HUES6 (cell line): ENCODE data around the gene TNIK.

ENCODE experiments used
- H3K27ac ChIP-seq: 2 replicates; pipeline ENCODE4 v1.7.0; 2013; ENCODE audit warnings: low read depth, mild to moderate bottlenecking, low read length, inconsistent platforms
- H3K27me3 ChIP-seq: 2 replicates; pipeline ENCODE4 v1.6.1; 2013; ENCODE audit warnings: low read length; ENCODE audit not compliant: control insufficient read depth, insufficient read depth
- H3K36me3 ChIP-seq: 2 replicates; pipeline ENCODE4 v1.6.1; 2013; ENCODE audit warnings: low read length; ENCODE audit not compliant: control insufficient read depth, insufficient read depth
- H3K4me1 ChIP-seq: 2 replicates; pipeline ENCODE4 v1.6.1; 2013; ENCODE audit warnings: low read length; ENCODE audit not compliant: control insufficient read depth, insufficient read depth
- H3K4me3 ChIP-seq: 2 replicates; pipeline ENCODE4 v1.5.1; 2013; ENCODE audit warnings: low read depth, low read length
- H3K9ac ChIP-seq: one replicate; pipeline ENCODE4 v1.6.1; 2013; ENCODE audit warnings: mild to moderate bottlenecking, low read length
- H3K9me3 ChIP-seq: 2 replicates; pipeline ENCODE4 v1.6.1; 2013; ENCODE audit warnings: low read depth, low read length; ENCODE audit not compliant: control insufficient read depth, insufficient read depth

Gene TNIK

DNA sequence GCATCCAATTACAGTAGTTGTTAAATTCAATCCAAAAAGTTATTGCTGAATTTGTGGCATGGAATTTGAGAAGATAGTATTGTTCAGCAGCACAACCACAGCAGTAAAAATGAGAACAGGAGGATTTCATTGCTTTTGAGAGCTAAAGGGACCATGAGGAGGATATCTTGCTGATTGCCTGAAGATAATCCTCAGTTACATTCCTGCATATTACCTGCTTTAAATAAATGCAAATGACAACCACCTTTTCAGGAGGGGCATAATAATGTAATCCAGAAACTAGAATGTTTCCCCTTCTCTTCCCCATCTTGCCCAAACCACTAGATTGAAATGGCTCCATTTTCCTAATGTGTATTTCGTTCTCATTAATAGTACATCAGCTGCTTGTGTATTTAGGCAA, 398.5 kb downstream of the TNIK start:
- H3K4me3 ChIP-seq = no peak overlapping the region
- H3K9me3 ChIP-seq = no peaks in the 10 kb centered on the region
- no peaks in the 10 kb centered on the region for H3K27me3 ChIP-seq
- no peak overlapping the region for H3K9ac ChIP-seq
- no peaks in the 10 kb centered on the region; the same call in 1 of the 2 replicates for H3K36me3 ChIP-seq
- H3K4me1 ChIP-seq = peaks cover 13% of the 10 kb centered on the region
- peak overlapping the region; percentile 40; the same call in 1 of the 2 replicates for H3K27ac ChIP-seq

DNA sequence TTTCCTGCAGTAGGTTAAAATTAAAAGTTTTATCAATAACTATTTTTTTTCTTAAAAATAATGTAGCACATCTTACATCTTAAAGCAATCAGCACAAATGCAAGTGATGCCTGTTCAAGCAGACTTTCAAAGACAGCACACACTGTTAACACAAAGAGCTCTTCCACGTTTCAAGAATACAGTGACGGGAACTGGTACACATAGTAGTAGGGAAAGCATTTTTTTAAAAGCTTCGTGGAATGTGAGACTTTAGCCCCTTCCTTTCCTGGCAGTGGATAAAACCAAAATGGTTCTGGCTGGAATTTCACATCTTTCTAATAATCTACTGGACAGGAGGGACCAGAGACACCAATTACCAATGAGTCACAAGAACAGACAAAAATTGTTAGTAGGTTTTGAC, 400.2 kb downstream of the TNIK start:
- Histone ChIP-seq H3K9ac (no peak overlapping the region), H3K9me3 (no peaks in the 10 kb centered on the region), H3K27ac (no peak overlapping the region), H3K27me3 (no peaks in the 10 kb centered on the region), H3K4me1 (peaks cover 13% of the 10 kb centered on the region), H3K4me3 (no peak overlapping the region), H3K36me3 (no peaks in the 10 kb centered on the region; the same call in 1 of the 2 replicates)

DNA sequence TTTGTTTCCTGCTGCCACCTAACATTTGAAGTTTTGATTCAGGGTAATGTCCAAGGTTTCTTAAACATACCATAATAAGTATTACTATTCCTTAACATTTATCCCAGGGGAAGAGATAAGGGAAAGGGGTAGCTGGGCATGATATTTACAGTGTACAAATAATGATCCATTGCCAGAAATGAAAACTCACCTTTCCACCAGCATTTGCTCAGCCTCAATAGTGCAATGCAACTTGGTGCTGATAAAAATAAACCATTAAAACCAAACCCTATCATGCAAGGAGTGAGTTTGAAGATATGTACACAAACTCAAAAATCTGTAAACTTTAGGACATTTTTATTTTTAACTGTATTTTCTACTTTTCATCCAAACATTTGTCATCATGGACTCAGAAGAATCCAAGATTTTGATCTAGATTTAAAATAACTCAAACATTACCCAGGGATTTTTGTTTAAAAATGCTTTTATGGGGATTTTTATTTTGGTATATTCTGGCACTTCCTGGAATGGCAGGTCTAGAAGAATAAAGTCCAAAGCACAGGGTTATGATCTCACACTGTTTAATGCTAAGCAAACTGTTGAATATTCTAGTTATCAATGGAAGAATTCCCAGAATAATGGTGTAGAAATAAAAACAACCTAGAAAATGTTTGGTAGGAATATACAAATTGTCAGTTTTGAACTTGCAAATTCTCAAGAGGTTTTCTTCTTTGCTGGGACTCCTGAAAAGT, 401.2 kb downstream of the TNIK start:
- Histone ChIP-seq H3K27me3 (no peaks in the 10 kb centered on the region), H3K4me1 (peaks cover 13% of the 10 kb centered on the region), H3K27ac (no peak overlapping the region), H3K9me3 (no peaks in the 10 kb centered on the region), H3K36me3 (no peaks in the 10 kb centered on the region; the same call in 1 of the 2 replicates), H3K9ac (no peak overlapping the region), H3K4me3 (no peak overlapping the region)

DNA sequence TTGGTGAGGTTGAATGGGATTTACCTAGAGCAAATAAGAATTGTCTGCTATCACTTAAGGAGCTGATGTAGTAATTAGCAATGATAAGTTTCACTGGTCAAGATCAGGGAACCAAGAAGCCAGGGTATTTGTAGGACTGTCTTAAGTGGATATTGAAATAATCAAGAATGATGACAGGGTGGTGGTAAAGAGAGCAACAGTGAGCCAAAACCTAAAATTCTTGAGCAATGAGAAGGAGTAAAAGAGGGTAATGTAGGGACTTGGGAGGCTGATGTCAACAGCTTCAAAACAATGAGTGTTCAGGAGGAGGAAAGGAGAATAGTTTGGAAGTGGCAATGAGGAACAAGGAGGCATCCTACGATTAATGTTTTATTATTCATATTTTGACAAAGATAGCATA, 402.1 kb downstream of the TNIK start:
- H3K4me1 ChIP-seq = peaks cover 13% of the 10 kb centered on the region
- H3K27ac ChIP-seq = no peak overlapping the region
- no peaks in the 10 kb centered on the region for H3K27me3 ChIP-seq

DNA sequence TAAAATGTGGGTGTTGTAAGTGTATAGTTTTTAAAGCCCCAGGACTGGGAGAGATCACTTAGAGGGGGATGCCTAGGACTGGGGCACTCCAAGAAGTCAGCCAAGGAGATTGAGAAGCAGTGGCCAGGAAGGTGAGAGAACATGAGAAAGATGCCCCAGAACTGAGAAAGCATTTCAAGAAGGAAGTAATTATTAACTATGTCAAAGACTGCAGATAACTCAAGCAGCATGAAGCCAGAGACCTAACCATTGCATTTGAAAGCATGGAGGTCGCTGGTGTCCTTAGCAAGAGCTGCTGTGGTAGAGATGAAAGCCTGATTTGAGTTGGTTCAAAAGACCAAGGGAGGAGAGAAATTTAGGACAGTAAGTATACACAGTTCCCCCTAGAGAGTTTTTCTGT, 403.1 kb downstream of the TNIK start:
- H3K9me3 ChIP-seq = no peaks in the 10 kb centered on the region
- peaks cover 7% of the 10 kb centered on the region for H3K4me1 ChIP-seq
- H3K4me3 ChIP-seq = no peak overlapping the region
- no peaks in the 10 kb centered on the region for H3K36me3 ChIP-seq
- no peak overlapping the region for H3K27ac ChIP-seq
- H3K9ac ChIP-seq = no peak overlapping the region
- no peaks in the 10 kb centered on the region for H3K27me3 ChIP-seq

More for the DNA sequence above, 402.1 kb downstream of the TNIK start:
- H3K9ac ChIP-seq = no peak overlapping the region
- no peak overlapping the region for H3K4me3 ChIP-seq
- H3K9me3 ChIP-seq = no peaks in the 10 kb centered on the region
- H3K36me3 ChIP-seq = no peaks in the 10 kb centered on the region

DNA sequence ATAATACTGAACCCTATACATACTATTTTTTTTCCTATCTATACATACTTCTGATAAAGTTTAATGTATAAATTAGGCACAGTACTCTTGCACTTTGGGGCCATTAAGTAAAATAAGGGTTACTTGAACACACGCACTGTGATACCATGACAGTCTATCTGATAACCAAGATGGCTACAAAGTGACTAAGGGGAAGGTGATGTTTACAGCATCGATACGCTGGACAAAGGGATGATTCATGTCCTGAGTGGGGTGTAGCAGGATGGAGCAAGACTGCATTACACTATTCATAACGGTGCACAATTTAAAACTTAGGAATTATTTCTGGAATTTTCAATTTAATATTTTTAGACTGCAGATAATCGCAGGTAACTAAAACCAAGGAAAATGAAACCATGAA, 403.7 kb downstream of the TNIK start:
- Histone ChIP-seq H3K9me3 (no peaks in the 10 kb centered on the region), H3K4me1 (peaks cover 2% of the 10 kb centered on the region), H3K27me3 (no peaks in the 10 kb centered on the region), H3K27ac (no peak overlapping the region), H3K9ac (no peak overlapping the region), H3K36me3 (no peaks in the 10 kb centered on the region), H3K4me3 (no peak overlapping the region)

DNA sequence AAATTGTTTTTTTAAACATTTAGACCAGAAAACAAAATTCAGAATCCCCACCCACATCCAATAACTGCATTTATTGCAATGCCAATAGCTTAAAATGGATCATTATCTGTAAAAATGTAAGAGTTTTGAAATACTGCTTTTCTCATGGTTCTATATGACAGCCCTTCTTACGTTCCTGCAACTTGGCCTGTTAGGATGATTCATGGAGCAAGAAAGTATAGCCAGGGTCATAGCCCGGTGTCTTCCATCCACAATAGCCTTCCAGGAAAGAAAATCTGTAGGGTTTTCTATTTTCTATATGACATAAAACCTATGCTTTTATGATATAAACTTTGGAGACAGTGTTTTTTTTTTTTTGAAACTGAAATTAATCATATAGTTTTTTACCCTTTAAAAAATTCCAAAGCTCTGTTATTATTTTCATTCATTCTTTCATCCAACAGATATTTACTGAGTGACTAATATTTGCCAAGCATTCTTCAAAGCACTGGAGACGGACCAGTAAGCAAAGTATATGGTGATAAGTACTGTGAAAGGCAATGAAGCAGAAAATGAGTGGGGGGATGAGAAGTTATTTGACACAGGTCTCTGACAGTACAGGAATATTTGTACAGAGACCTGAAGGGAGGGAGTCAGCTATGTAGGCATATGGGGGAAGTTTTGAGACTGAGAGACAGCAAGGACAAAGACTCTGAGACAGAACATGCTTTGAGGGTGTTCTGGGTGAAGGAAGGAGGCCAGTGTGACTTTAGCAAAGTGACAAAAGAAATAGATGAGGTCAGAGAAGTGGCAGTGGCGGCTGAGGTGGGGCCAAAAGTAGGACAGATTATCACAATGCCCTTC, 404.6 kb downstream of the TNIK start:
- H3K27ac ChIP-seq = no peak overlapping the region
- no peaks in the 10 kb centered on the region for H3K9me3 ChIP-seq
- no peaks in the 10 kb centered on the region for H3K4me1 ChIP-seq
- no peak overlapping the region for H3K9ac ChIP-seq
- no peaks in the 10 kb centered on the region for H3K27me3 ChIP-seq
- H3K36me3 ChIP-seq = no peaks in the 10 kb centered on the region
- no peak overlapping the region for H3K4me3 ChIP-seq

DNA sequence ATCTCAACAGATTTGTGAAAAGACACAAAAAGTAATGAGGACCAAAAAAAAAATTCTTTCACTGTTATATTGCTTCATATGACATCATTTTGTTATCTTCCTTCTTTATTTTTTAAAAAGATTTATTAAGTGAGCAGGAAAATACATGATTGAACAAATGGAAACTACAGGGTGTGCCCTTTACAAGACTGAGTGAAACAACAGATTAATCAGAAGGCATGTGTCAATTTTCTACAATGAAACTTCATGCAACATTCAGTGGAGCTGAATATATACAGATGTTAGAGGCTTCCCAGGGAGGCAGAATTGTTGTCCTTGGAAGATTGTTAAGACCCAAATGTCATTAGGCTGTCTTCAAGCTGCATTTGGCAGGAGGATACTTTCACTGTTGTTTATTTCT, 405.3 kb downstream of the TNIK start:
- H3K4me3 ChIP-seq = no peak overlapping the region
- H3K9me3 ChIP-seq = no peaks in the 10 kb centered on the region
- no peaks in the 10 kb centered on the region for H3K36me3 ChIP-seq
- no peaks in the 10 kb centered on the region for H3K27me3 ChIP-seq
- no peak overlapping the region for H3K9ac ChIP-seq
- H3K4me1 ChIP-seq = no peaks in the 10 kb centered on the region
- H3K27ac ChIP-seq = no peak overlapping the region

DNA sequence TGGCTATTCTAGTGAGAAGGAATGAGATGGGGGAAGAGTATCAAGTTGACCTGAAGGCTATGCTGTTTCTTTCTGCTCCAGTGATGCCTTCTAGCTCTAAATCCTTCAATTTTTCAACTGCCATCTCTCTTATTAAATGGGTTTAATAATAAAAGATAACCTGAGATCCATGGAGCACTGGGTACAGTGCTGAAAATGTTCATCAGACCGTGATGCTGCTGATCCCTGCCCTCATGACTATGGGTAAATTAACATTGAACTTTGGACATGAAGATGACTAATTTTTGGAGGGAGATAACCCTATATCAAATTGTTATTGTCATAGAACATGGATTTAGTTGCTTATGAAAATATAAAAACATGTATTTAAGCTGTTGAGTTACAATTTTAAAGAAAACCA, 406.0 kb downstream of the TNIK start:
- Histone ChIP-seq H3K27ac (no peak overlapping the region), H3K27me3 (no peaks in the 10 kb centered on the region), H3K4me1 (no peaks in the 10 kb centered on the region), H3K36me3 (no peaks in the 10 kb centered on the region), H3K9ac (no peak overlapping the region), H3K4me3 (no peak overlapping the region), H3K9me3 (no peaks in the 10 kb centered on the region)

DNA sequence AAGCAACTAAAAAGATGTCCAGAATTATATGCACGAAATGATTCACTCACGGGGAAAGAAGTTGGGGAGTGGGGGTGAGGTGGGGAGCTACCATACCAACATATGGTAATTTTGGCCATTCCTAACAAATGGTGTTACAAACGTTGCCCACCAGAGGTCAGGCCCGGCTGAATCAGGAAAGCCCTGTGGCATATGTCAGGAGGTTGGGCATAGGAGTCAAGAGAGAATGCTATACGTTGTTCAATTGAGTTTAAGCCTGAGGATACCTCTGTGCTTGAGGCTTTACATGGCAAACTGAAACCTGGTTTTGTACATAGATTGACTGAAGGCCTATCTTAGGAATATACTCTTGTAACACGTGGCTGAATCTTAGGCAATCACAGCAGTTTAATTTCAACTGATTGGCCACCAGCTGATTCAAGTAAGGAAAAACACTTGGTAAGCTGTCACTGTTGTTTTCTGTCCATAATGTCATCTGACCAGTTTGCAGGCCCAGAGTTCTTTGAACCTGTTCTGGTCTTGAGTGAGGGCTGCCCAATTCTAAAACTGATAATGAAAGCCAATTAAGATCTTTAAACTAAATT, 410.3 kb downstream of the TNIK start:
- Histone ChIP-seq H3K9me3 (no peaks in the 10 kb centered on the region), H3K27ac (no peak overlapping the region), H3K4me1 (no peaks in the 10 kb centered on the region), H3K9ac (no peak overlapping the region), H3K36me3 (no peaks in the 10 kb centered on the region), H3K4me3 (no peak overlapping the region), H3K27me3 (no peaks in the 10 kb centered on the region)

DNA sequence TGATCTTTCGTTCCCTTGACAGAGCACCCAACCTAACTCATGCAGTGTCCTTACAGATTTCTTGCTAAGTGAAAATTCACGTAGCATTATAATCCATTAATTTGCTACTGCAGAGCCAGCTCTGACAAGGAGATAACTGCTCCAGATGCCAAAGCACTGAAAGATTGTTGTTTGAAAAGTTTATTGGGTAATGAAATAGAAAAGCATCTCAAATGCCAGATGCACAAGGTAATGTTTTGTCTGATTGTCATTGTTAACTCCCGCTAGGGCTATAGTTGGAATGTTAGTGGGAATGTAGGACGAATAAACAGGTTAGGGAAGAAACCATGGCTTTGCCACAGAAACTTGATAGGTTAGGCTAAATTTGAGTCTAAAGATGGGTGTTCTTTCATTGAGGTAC, 413.4 kb downstream of the TNIK start:
- H3K27me3 ChIP-seq = no peaks in the 10 kb centered on the region
- no peaks in the 10 kb centered on the region for H3K36me3 ChIP-seq
- no peaks in the 10 kb centered on the region for H3K9me3 ChIP-seq
- no peak overlapping the region for H3K27ac ChIP-seq
- peaks cover 3% of the 10 kb centered on the region; the same call in 1 of the 2 replicates for H3K4me1 ChIP-seq
- no peak overlapping the region for H3K4me3 ChIP-seq
- no peak overlapping the region for H3K9ac ChIP-seq
